Right lobe of liver (tissue), 6 donors: Measurements from ENCODE around the gene RASSF7. TPM values are rescaled to one million over a fixed set of nuclear protein-coding genes. Genes with fewer than 3 reads are reported as not detected.

Experiments used
- ATAC-seq, 4 donors: fragments of 200-7000 bp; cut with Tn5 transposase; one replicate each; pipeline ENCODE4 v1.9.1; 2020; ENCODE audit warnings: mild to moderate bottlenecking in 4 of 4, moderate library complexity in 4 of 4
- DNase-seq, 3 donors: peaks; one replicate each; pipeline ENCODE4 v3.0.0-alpha.2; 2020
- H3K27ac ChIP-seq, 3 donors: fragments of 200-600 bp; one replicate each; pipeline ENCODE4 v1.8.0; 2022
- H3K27me3 ChIP-seq, 2 donors: fragments of 200-600 bp; one replicate each; pipeline ENCODE4 v1.8.0; 2022
- H3K36me3 ChIP-seq, 4 donors: fragments of 200-600 bp; sonication (generic) in 1 of 4; one replicate each; pipeline versions ENCODE4 v1.5.1 to v1.8.0; 2017 to 2022; ENCODE audit warnings: control low read depth in 1 of 4
- H3K4me1 ChIP-seq, 4 donors: fragments of 200-600 bp; sonication (generic) in 1 of 4; one replicate each; pipeline versions ENCODE4 v1.5.1 to v1.8.0; 2017 to 2022; ENCODE audit warnings: control low read depth in 1 of 4
- H3K4me3 ChIP-seq, 3 donors: fragments of 200-600 bp; one replicate each; pipeline ENCODE4 v1.8.0; 2022
- H3K9me3 ChIP-seq, 4 donors: fragments of 200-600 bp; sonication (generic) in 1 of 4; one replicate each; pipeline versions ENCODE4 v1.5.1 to v1.8.0; 2017 to 2022; ENCODE audit warnings: control low read depth in 1 of 4
- POLR2A ChIP-seq: fragments of 450-650 bp; IDR thresholded peaks from one replicate; pipeline ENCODE4 v1.6.1; 2017; ENCODE audit warnings: antibody characterized with exemption, mild to moderate bottlenecking
- WGBS: methylation state at CpG from one replicate; pipeline ENCODE4 v1.1.6; 2018; ENCODE audit warnings: low coverage, low lambda C conversion rate; ENCODE audit not compliant: insufficient coverage; ENCODE audit errors: missing lambda C conversion rate; 5-methylcytosine and 5-hydroxymethylcytosine counted together
- intact Hi-C, 2 donors: fragments of 100-400 bp; cut with DNase I; formaldehyde crosslinking; loops; one replicate each; pipeline versions ENCODE4 v1.11.2 to v1.14.1; 2022
- total RNA-seq, 6 experiments: library from RNA; depleted of rRNA in 2 of 6; stranded (reverse); fragments of >200 nt in 2 of 6; fragmentation: NEBNext Ultra II Directional in 3 of 6; extraction: Animal tissue kit (Norgen Biotek cat#: 25700) in 3 of 6; gene quantifications; one replicate each; pipeline versions ENCODE4 v1.1.0 to v1.2.4, GENCODE V29; 2016 to 2023
- TF ChIP-seq, protein P1 (sequence below), 4 donors: fragments of 200-600 bp in 3 of 4; fragments of 450-650 bp in 1 of 4; IDR thresholded peaks; one replicate each; pipeline versions ENCODE4 v1.5.1 to v1.8.0; 2016 to 2022; ENCODE audit warnings: antibody characterized with exemption in 4 of 4, mild to moderate bottlenecking in 2 of 4
- donor health status: DM: no; HTN: yes; CAD: no.
- donor health status: DM: no; HTN: no; CAD: no.
- donor health status: DM: no; HTN: no; CAD: no.
- donor health status: DM: no; HTN: yes; CAD: no.
- donor health status: DM: no; HTN: yes; CAD: no.

The RASSF7 gene
- total RNA-seq, 6 experiments from 2014 or later, result 20.5 to 61.1 (median 39.5) TPM

GRCh38 chr11:521177-521688 lies 39.5 kb upstream of the RASSF7 start:
- DNase-seq (no peak), ATAC-seq (no peak)
- WGBS, result 89% methylated on average over 7 of the region's 10 CpGs
- H3K4me1 ChIP-seq, result peaks cover 0 to 5% (median 0%) of the 10 kb centered on the region in 4 donors
- no peaks in the 10 kb centered on the region for H3K9me3 ChIP-seq
- TF ChIP-seq, protein P1, sequence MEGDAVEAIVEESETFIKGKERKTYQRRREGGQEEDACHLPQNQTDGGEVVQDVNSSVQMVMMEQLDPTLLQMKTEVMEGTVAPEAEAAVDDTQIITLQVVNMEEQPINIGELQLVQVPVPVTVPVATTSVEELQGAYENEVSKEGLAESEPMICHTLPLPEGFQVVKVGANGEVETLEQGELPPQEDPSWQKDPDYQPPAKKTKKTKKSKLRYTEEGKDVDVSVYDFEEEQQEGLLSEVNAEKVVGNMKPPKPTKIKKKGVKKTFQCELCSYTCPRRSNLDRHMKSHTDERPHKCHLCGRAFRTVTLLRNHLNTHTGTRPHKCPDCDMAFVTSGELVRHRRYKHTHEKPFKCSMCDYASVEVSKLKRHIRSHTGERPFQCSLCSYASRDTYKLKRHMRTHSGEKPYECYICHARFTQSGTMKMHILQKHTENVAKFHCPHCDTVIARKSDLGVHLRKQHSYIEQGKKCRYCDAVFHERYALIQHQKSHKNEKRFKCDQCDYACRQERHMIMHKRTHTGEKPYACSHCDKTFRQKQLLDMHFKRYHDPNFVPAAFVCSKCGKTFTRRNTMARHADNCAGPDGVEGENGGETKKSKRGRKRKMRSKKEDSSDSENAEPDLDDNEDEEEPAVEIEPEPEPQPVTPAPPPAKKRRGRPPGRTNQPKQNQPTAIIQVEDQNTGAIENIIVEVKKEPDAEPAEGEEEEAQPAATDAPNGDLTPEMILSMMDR (IDR thresholded peaks at IDR 0.05), result no peak
- no peaks in the 10 kb centered on the region for H3K27me3 ChIP-seq
- H3K36me3 ChIP-seq, result no peaks in the 10 kb centered on the region
- no peak overlapping the region for H3K27ac ChIP-seq
- intact Hi-C loops, result loop anchor here in 1 of 2 donors (10.0 kb wide), 1 partner anchor 116 kb away; no protein-coding TSS in a partner anchor
- no peak overlapping the region for H3K4me3 ChIP-seq

DNA sequence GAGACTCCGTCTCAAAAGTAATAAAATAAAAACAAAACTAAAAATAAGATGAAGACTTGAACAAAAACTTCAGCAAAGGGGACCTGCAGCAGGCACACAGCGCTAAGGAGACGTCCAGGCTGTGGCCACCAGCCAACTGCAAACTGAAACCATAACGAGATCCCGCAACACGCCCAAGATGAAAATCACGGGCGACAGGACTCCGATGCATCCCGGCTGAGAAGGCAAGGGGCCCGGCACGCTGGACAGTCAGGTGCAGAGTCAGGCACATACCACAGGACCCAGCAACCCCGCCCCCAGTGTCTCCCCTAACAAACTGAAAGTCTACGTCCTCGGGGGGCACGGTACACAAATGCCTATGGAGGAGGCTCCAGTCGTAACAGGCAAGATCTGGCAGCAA lies 34.6 kb upstream of the RASSF7 start:
- ATAC-seq (no peak), DNase-seq (no peak)
- Histone ChIP-seq H3K36me3 (no peaks in the 10 kb centered on the region), H3K4me3 (no peak overlapping the region), H3K27ac (no peak overlapping the region), H3K4me1 (no peaks in the 10 kb centered on the region), H3K27me3 (no peaks in the 10 kb centered on the region), H3K9me3 (no peaks in the 10 kb centered on the region)
- TF ChIP-seq, protein P1 (IDR thresholded peaks at IDR 0.05), result no peak
- TF ChIP-seq POLR2A, result no peak
- WGBS, result 57% methylated on average over 3 of the region's 17 CpGs
- intact Hi-C loops, result loop anchor here in 1 of 2 donors (10.0 kb wide), 1 partner anchor 121 kb away; no protein-coding TSS in a partner anchor

DNA sequence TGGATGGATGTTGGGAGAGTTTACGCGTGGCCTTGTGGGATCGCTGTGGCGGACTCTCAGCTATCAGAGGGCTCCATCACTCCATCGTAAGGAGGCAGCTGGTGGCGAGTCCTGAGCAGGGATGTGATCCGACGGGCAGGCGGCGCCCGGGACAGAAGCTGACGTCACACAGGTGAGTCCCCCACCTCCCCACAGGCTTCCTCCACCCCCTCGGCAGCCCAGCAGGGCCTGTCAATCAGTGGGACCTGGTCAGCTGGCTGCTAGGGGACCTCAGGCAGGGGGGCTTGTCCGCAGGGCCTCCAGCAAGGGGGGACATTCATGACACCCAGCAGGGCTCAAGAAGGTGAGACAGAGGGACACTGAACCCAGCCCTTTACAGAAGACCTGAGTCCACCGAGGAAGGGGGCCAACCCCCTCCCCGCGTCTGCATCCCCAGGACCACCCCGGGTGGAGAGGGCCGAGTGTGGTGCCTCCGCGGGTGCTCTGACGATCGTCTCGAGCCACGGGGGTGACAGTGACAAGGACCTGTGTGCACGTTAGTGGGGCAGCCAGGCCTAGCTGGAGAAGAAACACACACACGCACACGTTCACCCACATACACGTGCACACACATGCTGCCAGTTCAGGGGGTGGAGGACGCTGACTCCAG lies 32.5 kb upstream of the RASSF7 start:
- intact Hi-C loops, result loop anchor here in 1 of 2 donors (10.0 kb wide), 1 partner anchor 123 kb away; no protein-coding TSS in a partner anchor
- no peak overlapping the region for H3K27ac ChIP-seq
- peaks cover 0 to 7% (median 0%) of the 10 kb centered on the region in 4 donors for H3K36me3 ChIP-seq
- no peak overlapping the region for H3K4me3 ChIP-seq
- DNase-seq, result no peak
- ATAC-seq, result no peak
- 94% methylated on average over 7 of the region's 30 CpGs for WGBS
- H3K4me1 ChIP-seq, result no peaks in the 10 kb centered on the region
- TF ChIP-seq, protein P1 (IDR thresholded peaks at IDR 0.05), result no peak
- TF ChIP-seq POLR2A, result no peak
- H3K27me3 ChIP-seq, result no peaks in the 10 kb centered on the region
- H3K9me3 ChIP-seq, result no peaks in the 10 kb centered on the region

GRCh38 chr11:528815-529727 lies 31.7 kb upstream of the RASSF7 start:
- H3K4me3 ChIP-seq, result no peak overlapping the region
- no peak for DNase-seq
- no peak overlapping the region for H3K27ac ChIP-seq
- 100% methylated on average over 1 of the region's 29 CpGs for WGBS
- no peak for ATAC-seq
- H3K27me3 ChIP-seq, result no peaks in the 10 kb centered on the region
- intact Hi-C loops, result loop anchor here in 1 of 2 donors (10.0 kb wide), 1 partner anchor 124 kb away; no protein-coding TSS in a partner anchor
- peaks cover 0 to 2% (median 0%) of the 10 kb centered on the region in 4 donors for H3K4me1 ChIP-seq
- peaks cover 0 to 9% (median 0%) of the 10 kb centered on the region in 4 donors for H3K36me3 ChIP-seq
- H3K9me3 ChIP-seq, result no peaks in the 10 kb centered on the region
- no peak for TF ChIP-seq POLR2A
- TF ChIP-seq, protein P1 (IDR thresholded peaks at IDR 0.05), result no peak
